K562 (cell line): ENCODE results near the gene LRRC4B. TPM values are rescaled to one million over a fixed set of nuclear protein-coding genes. Genes with fewer than 3 reads are reported as not detected.
A peak's percentile ranks its signal among the peaks of the same experiment; 100 is the strongest.

Source experiments
- RBM14 ChIP-seq: fragments of 200-400 bp; formaldehyde crosslinking; IDR thresholded peaks from 2 replicates; pipeline ENCODE4 v1.6.1; 2018; ENCODE audit warnings: low read depth, mild to moderate bottlenecking, low read length, moderate library complexity, borderline replicate concordance; ENCODE audit not compliant: insufficient read depth
- RHOXF2B ChIP-seq: fragments of 250-450 bp; sonication (Bioruptor Pico); conservative IDR thresholded peaks from 2 replicates; pipeline ENCODE4 v1.5.1; 2021
- ZNF589 ChIP-seq: fragments of 200-800 bp; sonication (Bioruptor generic); IDR thresholded peaks from 2 replicates; pipeline ENCODE4 v1.6.1; 2016; ENCODE audit warnings: low read depth, missing genetic modification characterization, missing compliant biosample characterization
- polyA plus RNA-seq, 8 experiments: library from polyadenylated mRNA; depleted of rRNA in 4 of 8; stranded (reverse) in 5 of 8; unstranded in 3 of 8; fragments of >200 nt; fragmentation: Nextera tagmentation in 2 of 8; fragmentation: Illumina TruSeq in 1 of 8; extraction: Ambion mirVana in 2 of 8; extraction: Trizol in 1 of 8; gene quantifications; 2 replicates each; pipeline versions ENCODE4 v1.2.1 to v1.2.3, GENCODE V29; 2011 to 2014; ENCODE audit warnings: inconsistent platforms in 1 of 8, missing spikeins in 1 of 8
- total RNA-seq, 7 experiments: library from RNA; depleted of rRNA in 6 of 7; stranded (reverse); fragments of >200 nt in 6 of 7; fragmentation: Illumina TruSeq in 2 of 7; extraction: Trizol in 2 of 7; gene quantifications; 2 replicates each; pipeline versions ENCODE4 v1.2.1 to v1.2.3, GENCODE V29; 2011 to 2021; ENCODE audit warnings: low replicate concordance in 1 of 7
- TF ChIP-seq, protein P1 (sequence below), 2 experiments: fragments of 450-650 bp in 1 of 2; IDR thresholded peaks; 2 replicates each; pipeline ENCODE4 v1.6.1; 2011 to 2017; ENCODE audit warnings: low read depth in 2 of 2, antibody characterized with exemption in 1 of 2, borderline replicate concordance in 1 of 2, low read length in 1 of 2, mild to moderate bottlenecking in 1 of 2, mixed read lengths in 1 of 2; ENCODE audit not compliant: control insufficient read depth in 1 of 2

The LRRC4B gene
- total and polyA plus RNA-seq, 9 of the 15 experiments (the other 6 are each of a cell fraction or from before 2014, with no cell fraction given) = 0.18 to 9.6 (median 2.9) TPM; not detected in 2

- TF ChIP-seq, protein P1, sequence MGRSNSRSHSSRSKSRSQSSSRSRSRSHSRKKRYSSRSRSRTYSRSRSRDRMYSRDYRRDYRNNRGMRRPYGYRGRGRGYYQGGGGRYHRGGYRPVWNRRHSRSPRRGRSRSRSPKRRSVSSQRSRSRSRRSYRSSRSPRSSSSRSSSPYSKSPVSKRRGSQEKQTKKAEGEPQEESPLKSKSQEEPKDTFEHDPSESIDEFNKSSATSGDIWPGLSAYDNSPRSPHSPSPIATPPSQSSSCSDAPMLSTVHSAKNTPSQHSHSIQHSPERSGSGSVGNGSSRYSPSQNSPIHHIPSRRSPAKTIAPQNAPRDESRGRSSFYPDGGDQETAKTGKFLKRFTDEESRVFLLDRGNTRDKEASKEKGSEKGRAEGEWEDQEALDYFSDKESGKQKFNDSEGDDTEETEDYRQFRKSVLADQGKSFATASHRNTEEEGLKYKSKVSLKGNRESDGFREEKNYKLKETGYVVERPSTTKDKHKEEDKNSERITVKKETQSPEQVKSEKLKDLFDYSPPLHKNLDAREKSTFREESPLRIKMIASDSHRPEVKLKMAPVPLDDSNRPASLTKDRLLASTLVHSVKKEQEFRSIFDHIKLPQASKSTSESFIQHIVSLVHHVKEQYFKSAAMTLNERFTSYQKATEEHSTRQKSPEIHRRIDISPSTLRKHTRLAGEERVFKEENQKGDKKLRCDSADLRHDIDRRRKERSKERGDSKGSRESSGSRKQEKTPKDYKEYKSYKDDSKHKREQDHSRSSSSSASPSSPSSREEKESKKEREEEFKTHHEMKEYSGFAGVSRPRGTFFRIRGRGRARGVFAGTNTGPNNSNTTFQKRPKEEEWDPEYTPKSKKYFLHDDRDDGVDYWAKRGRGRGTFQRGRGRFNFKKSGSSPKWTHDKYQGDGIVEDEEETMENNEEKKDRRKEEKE (IDR thresholded peaks at IDR 0.05; ENCODE audit: borderline replicate concordance in 1 of 2, control insufficient read depth in 1 of 2, low read depth in 2 of 2, low read length in 1 of 2) = no peak
- no peak for TF ChIP-seq RHOXF2B (CRISPR knock-in tag)
- TF ChIP-seq ZNF589 (CRISPR knock-in tag) = no peak
- 0 out of 2 replicates have a peak, but pooled peaks have one; percentile 24 for TF ChIP-seq RBM14
These were observed 53.7 kb downstream of the LRRC4B start (continued) for GRCh38 chr19:50514346-50515167.
